Ovary (tissue), 9 donors: ENCODE data around the gene ASB1. TPM values are rescaled to one million over a fixed set of nuclear protein-coding genes. Genes with fewer than 3 reads are reported as not detected.

Experiments used
- DNase-seq, 5 donors: peaks; one replicate each; pipeline ENCODE4 v3.0.0-alpha.2; 2019 to 2020
- H3K27ac ChIP-seq, 2 donors: fragments of 200-600 bp; one replicate each; pipeline versions ENCODE4 v1.5.1 to v1.8.0; 2019 to 2022
- H3K27me3 ChIP-seq: fragments of 200-600 bp; one replicate; pipeline ENCODE4 v1.8.0; 2022
- H3K36me3 ChIP-seq: fragments of 200-600 bp; sonication (generic); one replicate; pipeline ENCODE4 v1.5.1; 2019
- H3K4me1 ChIP-seq: one replicate; pipeline ENCODE4 v1.8.1; 2013; ENCODE audit warnings: mild to moderate bottlenecking, moderate library complexity; ENCODE audit not compliant: insufficient read depth
- H3K4me3 ChIP-seq: fragments of 200-600 bp; sonication (generic); one replicate; pipeline ENCODE4 v1.5.1; 2017
- H3K9me3 ChIP-seq, 2 donors: fragments of 200-600 bp in 1 of 2; sonication (generic) in 1 of 2; one replicate each; pipeline versions ENCODE4 v1.5.1 to v1.8.1; 2013 to 2019; ENCODE audit warnings: mild to moderate bottlenecking in 1 of 2, moderate library complexity in 1 of 2
- CTCF ChIP-seq, 3 donors: fragments of 450-650 bp in 2 of 3; fragments of 200-600 bp in 1 of 3; IDR thresholded peaks; one replicate each; pipeline versions ENCODE4 v1.5.1 to v1.8.0; 2016 to 2022; ENCODE audit warnings: antibody characterized with exemption in 3 of 3, mild to moderate bottlenecking in 1 of 3
- EP300 ChIP-seq: sonication (generic); formaldehyde crosslinking; IDR thresholded peaks from one replicate; pipeline ENCODE4 v1.6.1; 2017; ENCODE audit warnings: antibody characterized with exemption
- POLR2A ChIP-seq: fragments of 450-650 bp; IDR thresholded peaks from one replicate; pipeline ENCODE4 v1.6.1; 2017; ENCODE audit warnings: antibody characterized with exemption, mild to moderate bottlenecking, moderate library complexity
- WGBS, 3 donors: extraction: QIAGEN DNeasy Blood & Tissue Kit in 1 of 3; methylation state at CpG; one replicate each; pipeline versions ENCODE4 v1.1.5 to v1.1.7; 2013 to 2017; 5-methylcytosine and 5-hydroxymethylcytosine counted together
- intact Hi-C, 4 donors: fragments of 100-400 bp; cut with DNase I; formaldehyde crosslinking; loops; one replicate each; pipeline versions ENCODE4 v1.11.0 to v1.15.1; 2022 to 2023
- polyA plus RNA-seq, 2 donors: library from polyadenylated mRNA; stranded (reverse); fragments of 200-250 nt in 1 of 2; fragments of 350-450 nt in 1 of 2; fragmentation: Illumina TruSeq in 1 of 2; extraction: RNeasy Lipid Tissue Mini Kit (QIAGEN cat#74804) in 1 of 2; gene quantifications; one replicate each; pipeline ENCODE4 v1.2.3, GENCODE V29; 2013 to 2014
- total RNA-seq, 7 donors: library from RNA; depleted of rRNA in 2 of 7; stranded (reverse); fragments of >200 nt in 2 of 7; fragmentation: NEBNext Ultra II Directional in 3 of 7; extraction: Animal tissue kit (Norgen Biotek cat#: 25700) in 3 of 7; gene quantifications; one replicate each; pipeline versions ENCODE4 v1.1.0 to v1.2.4, GENCODE V29; 2016 to 2023
- donor health status: DM: no; HTN: no; CAD: no; lungs with moderate emphysema.
- donor health status: DM: no; HTN: no; CAD: no.
- donor health status: Bipolar disorder and iron deficiency.
- donor health status: DM: yes; HTN: yes; CAD: no.
- donor health status: DM: no; HTN: no; CAD: no.
- donor health status: DM: yes; HTN: yes; CAD: no.

ASB1 gene
- total and polyA plus RNA-seq, 9 donors: 9.3 to 34.0 (median 29.6) TPM

DNA sequence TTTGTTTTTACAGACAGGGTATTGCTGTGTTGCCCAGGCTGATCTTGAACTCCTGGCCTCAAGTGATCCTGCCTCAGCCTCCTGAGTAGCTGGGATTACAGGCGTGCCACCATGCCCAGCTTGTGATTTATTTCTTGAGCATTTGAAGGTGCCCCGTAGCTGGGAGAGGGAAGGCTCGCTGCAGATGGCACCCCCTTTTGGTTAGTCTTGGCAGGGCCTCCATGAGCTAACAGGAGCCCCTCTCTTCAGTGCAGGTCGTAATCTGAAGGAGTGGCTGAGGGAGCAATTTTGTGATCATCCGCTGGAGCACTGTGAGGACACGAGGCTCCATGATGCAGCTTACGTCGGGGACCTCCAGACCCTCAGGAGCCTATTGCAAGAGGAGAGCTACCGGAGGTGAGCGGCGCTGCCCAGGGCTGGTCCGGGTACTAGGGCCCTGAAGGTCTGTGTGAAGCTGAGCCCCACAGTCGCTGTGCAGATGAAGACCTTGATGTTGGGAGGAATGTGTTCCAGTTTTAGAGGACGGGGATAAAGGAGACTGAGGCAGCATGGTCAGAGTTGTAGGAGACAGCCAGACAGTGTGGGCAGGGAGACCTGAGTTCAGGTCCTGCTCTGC is 6.7 kb downstream of the ASB1 start:
- intact Hi-C loops: loop anchor here in 1 of 4 donors (2.0 kb wide), 1 partner anchor 25 kb away; no protein-coding TSS in a partner anchor
- TF ChIP-seq CTCF (IDR thresholded peaks at IDR 0.05) (no peak), POLR2A (no peak), EP300 (no peak)
- H3K27ac ChIP-seq: no peak overlapping the region
- H3K36me3 ChIP-seq: no peaks in the 10 kb centered on the region
- no peaks in the 10 kb centered on the region for H3K27me3 ChIP-seq
- WGBS, 3 donors: 91 to 92% (median 92%) methylated on average over 14 of the region's 14 CpGs
- no peak for DNase-seq
- no peaks in the 10 kb centered on the region for H3K9me3 ChIP-seq
- peaks cover 5% of the 10 kb centered on the region for H3K4me1 ChIP-seq
- no peak overlapping the region for H3K4me3 ChIP-seq

GRCh38 chr2:238433941-238434845 is 7.5 kb downstream of the ASB1 start:
- peaks cover 1% of the 10 kb centered on the region for H3K4me1 ChIP-seq
- TF ChIP-seq CTCF (IDR thresholded peaks at IDR 0.05) (no peak), POLR2A (no peak), EP300 (no peak)
- no peaks in the 10 kb centered on the region for H3K9me3 ChIP-seq
- intact Hi-C loops: loop anchor here in 1 of 4 donors (2.0 kb wide), 1 partner anchor 25 kb away; no protein-coding TSS in a partner anchor
- no peak for DNase-seq
- H3K27me3 ChIP-seq: no peaks in the 10 kb centered on the region
- H3K27ac ChIP-seq: no peak overlapping the region
- H3K4me3 ChIP-seq: no peak overlapping the region
- 91 to 95% (median 93%) methylated on average over 13 of the region's 13 CpGs for WGBS, 3 donors
- H3K36me3 ChIP-seq: no peaks in the 10 kb centered on the region

GRCh38 chr2:238434846-238435751 is 8.4 kb downstream of the ASB1 start:
- peaks cover 3% of the 10 kb centered on the region for H3K4me1 ChIP-seq
- intact Hi-C loops: no loop called here
- TF ChIP-seq POLR2A (no peak), CTCF (IDR thresholded peaks at IDR 0.05) (no peak), EP300 (no peak)
- no peak overlapping the region for H3K27ac ChIP-seq
- no peaks in the 10 kb centered on the region for H3K27me3 ChIP-seq
- no peaks in the 10 kb centered on the region for H3K36me3 ChIP-seq
- WGBS, 3 donors: 90 to 95% (median 92%) methylated on average over 24 of the region's 24 CpGs
- H3K4me3 ChIP-seq: no peak overlapping the region
- H3K9me3 ChIP-seq: no peaks in the 10 kb centered on the region
- no peak for DNase-seq

DNA sequence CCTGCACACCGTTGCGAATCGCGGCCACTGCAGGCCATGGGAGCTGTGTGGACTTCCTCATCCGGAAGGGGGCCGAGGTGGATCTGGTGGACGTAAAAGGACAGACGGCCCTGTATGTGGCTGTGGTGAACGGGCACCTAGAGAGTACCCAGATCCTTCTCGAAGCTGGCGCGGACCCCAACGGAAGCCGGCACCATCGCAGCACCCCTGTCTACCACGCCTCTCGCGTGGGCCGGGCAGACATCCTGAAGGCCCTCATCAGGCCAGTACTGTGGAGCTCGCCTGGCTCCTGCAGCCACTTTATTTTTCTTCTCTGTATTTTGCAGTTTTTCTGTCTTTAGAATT is 9.0 kb downstream of the ASB1 start:
- DNase-seq: no peak
- intact Hi-C loops: no loop called here
- Histone ChIP-seq H3K4me3 (no peak overlapping the region), H3K27ac (no peak overlapping the region), H3K9me3 (no peaks in the 10 kb centered on the region), H3K36me3 (no peaks in the 10 kb centered on the region), H3K4me1 (peaks cover 7% of the 10 kb centered on the region), H3K27me3 (no peaks in the 10 kb centered on the region)
- 93 to 96% (median 95%) methylated on average over 20 of the region's 20 CpGs for WGBS, 3 donors
- TF ChIP-seq CTCF (IDR thresholded peaks at IDR 0.05) (no peak), EP300 (no peak), POLR2A (no peak)
